ENCODE measurements around the gene OPTC. TPM values are rescaled to one million over a fixed set of nuclear protein-coding genes. Genes with fewer than 3 reads are reported as not detected.

Gene OPTC
- total and polyA plus RNA-seq, 9 of the 15 experiments (the other 6 are each of a cell fraction or from before 2014, with no cell fraction given) = not detected

DNA sequence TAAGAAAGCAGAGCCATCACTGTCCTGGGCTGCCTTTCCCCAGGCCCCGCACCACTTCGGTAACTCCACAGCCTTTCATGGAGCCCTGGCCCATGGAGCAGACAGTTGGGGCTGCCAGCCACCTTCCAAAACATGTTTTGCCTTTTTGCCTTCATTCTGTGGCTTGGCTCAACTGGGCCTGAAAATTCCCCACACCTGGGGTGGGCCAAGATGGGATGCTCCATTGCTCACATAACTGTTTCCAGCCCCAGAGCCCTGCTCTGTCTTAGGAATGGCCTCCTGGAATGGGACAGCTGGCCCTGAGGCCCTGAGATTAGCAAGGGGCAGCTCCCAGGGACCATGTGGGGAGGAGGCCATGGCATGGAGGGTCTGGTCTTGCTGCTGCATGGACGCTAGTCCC lies 29.2 kb upstream of the OPTC start:
- Histone ChIP-seq H3K27ac (ENCODE audit: extremely low read depth, low read depth, low read length) (no peak overlapping the region), H3K4me1 (replicated peaks in 1 of 2; ENCODE audit: control insufficient read depth in 2 of 2, insufficient read depth in 2 of 2, low read length in 2 of 2) (no peaks in the 10 kb centered on the region), H3K9ac (ENCODE audit: insufficient read depth in 1 of 2, low read depth in 2 of 2, low read length in 2 of 2) (no peak overlapping the region), H4K20me1 (replicated peaks; ENCODE audit: control insufficient read depth, insufficient read depth, low read length) (peaks cover 13% of the 10 kb centered on the region), H3K27me3 (ENCODE audit: control insufficient read depth in 2 of 2, insufficient read depth in 2 of 2, low read length in 2 of 2) (peaks cover 54 to 66% of the 10 kb centered on the region in 2 experiments), H3K9me1 (ENCODE audit: control insufficient read depth, insufficient read depth, low read length) (no peaks in the 10 kb centered on the region), H3K9me3 (replicated peaks; ENCODE audit: control insufficient read depth, insufficient read depth, low read depth, low read length) (no peaks in the 10 kb centered on the region), H3K4me2 (ENCODE audit: insufficient read depth, low read length) (no peak overlapping the region), H2AFZ (ENCODE audit: low read depth, low read length) (no peak overlapping the region), H3K4me3 (no peak overlapping the region), H3K36me3 (ENCODE audit: control insufficient read depth, insufficient read depth, low read length) (no peaks in the 10 kb centered on the region), H3K79me2 (ENCODE audit: control insufficient read depth, insufficient read depth, low read length) (no peaks in the 10 kb centered on the region)
- POLR2A ChIA-PET = interaction anchor here (0.9 to 4.7 kb wide), 2 partner anchors 11 to 12 kb away, joined by 3 to 20 read pairs; partner anchors contain the start of gene PRELP
- in situ Hi-C loops (cut with MboI) = no loop called here
- CTCF ChIA-PET (ENCODE audit: low intra/inter-chr PET ratio) = no interaction called here
- ATAC-seq (no peak), FAIRE-seq (no peak), DNase-seq (ENCODE audit: extremely low read depth in 1 of 4, low spot score in 3 of 4) (no peak)
- no peak for TF ChIP-seq FOXK1 (CRISPR knock-in tag; IDR thresholded peaks at IDR 0.05; ENCODE audit: borderline replicate concordance)
- TF ChIP-seq ZNF586 (CRISPR knock-in tag; conservative IDR thresholded peaks at IDR 0.05) = no peak
- TF ChIP-seq, protein P1, sequence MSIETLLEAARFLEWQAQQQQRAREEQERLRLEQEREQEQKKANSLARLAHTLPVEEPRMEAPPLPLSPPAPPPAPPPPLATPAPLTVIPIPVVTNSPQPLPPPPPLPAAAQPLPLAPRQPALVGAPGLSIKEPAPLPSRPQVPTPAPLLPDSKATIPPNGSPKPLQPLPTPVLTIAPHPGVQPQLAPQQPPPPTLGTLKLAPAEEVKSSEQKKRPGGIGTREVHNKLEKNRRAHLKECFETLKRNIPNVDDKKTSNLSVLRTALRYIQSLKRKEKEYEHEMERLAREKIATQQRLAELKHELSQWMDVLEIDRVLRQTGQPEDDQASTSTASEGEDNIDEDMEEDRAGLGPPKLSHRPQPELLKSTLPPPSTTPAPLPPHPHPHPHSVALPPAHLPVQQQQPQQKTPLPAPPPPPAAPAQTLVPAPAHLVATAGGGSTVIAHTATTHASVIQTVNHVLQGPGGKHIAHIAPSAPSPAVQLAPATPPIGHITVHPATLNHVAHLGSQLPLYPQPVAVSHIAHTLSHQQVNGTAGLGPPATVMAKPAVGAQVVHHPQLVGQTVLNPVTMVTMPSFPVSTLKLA (conservative IDR thresholded peaks at IDR 0.05) = no peak
- TF ChIP-seq ZNF232 (CRISPR knock-in tag; IDR thresholded peaks at IDR 0.05) = no peak
- no peak for TF ChIP-seq L3MBTL2 (IDR thresholded peaks at IDR 0.05)
- WGBS (ENCODE audit: insufficient coverage, low coverage, missing lambda C conversion rate) = 0% methylated on average over 3 of the region's 3 CpGs
- BruUV-seq (replicated peaks) = no TSS peak
- intact Hi-C loops (cut with micrococcal nuclease) = no loop called here

All from K562 (cell line).